Measurements from ENCODE around the gene DCAF6. TPM values are rescaled to one million over a fixed set of nuclear protein-coding genes. Genes with fewer than 3 reads are reported as not detected.

Gene DCAF6
- total RNA-seq, 2 experiments from 2014 or later: 26.4 to 27.1 TPM

DNA sequence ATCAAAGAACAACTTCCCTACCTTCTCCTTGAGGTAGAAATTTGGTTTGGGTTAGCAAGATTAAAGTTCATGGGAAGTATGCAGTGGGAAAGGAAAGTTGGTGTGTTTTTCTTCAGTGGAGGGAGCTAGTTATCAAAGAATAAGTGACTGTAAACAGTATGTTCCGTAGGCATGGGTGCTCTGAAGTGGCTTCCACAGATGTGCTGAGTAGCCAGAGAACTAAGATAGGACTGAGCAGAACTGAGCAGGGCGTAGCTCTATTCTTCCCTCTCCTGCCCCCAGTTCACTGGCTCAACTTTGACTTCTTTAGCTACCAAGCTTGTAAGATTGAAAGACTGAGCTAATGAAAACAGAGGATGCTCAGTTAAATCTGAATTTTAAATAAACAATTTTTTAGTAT, 26.0 kb upstream of the DCAF6 start:
- Mint-ChIP-seq H3K27me3 (peaks cover 7% of the 10 kb centered on the region), H3K4me1 (no peaks in the 10 kb centered on the region), H3K27ac (no peak overlapping the region), H3K9me3 (peaks cover 14% of the 10 kb centered on the region), H3K4me3 (no peak overlapping the region), H3K36me3 (ENCODE audit: low read depth) (peaks cover 5% of the 10 kb centered on the region)
- no peak for DNase-seq
- CTCF ChIA-PET: interaction anchor here (0.8 kb wide), 1 partner anchor 172 kb away, joined by 3 read pairs; no protein-coding TSS in a partner anchor
- POLR2A ChIA-PET: no interaction called here

DNA sequence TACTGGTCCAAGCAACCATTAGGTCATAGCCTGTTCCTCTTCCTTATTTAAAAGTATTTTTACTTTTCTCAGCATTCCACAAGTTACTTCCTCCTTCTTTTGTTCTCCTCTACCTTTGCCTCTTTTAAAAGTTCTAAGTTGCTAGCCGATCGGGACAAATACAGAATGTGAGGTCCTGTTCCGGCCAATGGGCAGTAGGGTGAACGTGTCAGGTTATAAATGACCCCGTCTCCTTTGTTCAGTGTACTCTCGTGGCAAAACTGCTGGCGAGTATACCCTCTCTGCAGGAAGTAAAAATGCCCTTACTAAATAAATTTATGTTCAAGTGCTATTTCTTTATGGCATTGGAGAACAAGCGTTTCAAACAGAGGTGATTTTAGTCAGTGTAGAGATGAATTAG, 25.1 kb upstream of the DCAF6 start:
- peaks cover 14% of the 10 kb centered on the region for H3K9me3 Mint-ChIP-seq
- no peak overlapping the region for H3K4me3 Mint-ChIP-seq
- H3K4me1 Mint-ChIP-seq: no peaks in the 10 kb centered on the region
- no peak overlapping the region for H3K27ac Mint-ChIP-seq
- peaks cover 7% of the 10 kb centered on the region for H3K27me3 Mint-ChIP-seq
- peaks cover 5% of the 10 kb centered on the region for H3K36me3 Mint-ChIP-seq (ENCODE audit: low read depth)
- ChIA-PET CTCF (no interaction called here), POLR2A (no interaction called here)
- DNase-seq: no peak

DNA sequence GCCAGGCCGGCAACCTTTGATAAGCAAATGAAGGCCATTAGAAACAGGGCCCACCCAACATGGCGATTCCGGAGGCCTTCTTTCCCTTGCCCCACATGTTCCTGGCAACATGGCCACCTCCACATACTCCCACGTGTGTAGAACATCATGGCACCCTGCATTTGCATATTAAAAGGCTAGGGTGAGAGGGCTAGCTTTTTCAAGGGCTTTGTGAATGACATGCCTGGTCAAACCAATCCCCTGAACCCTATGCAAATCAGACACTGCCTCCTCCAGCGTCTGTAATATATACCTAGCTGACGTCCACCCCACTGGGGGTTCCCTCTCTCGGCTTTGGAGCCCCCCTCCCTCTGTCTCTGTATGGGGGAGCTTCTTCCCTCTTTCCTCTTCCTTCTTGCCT, 24.2 kb upstream of the DCAF6 start:
- no peak for DNase-seq
- H3K4me3 Mint-ChIP-seq: no peak overlapping the region
- CTCF ChIA-PET: no interaction called here
- peaks cover 12% of the 10 kb centered on the region for H3K36me3 Mint-ChIP-seq (ENCODE audit: low read depth)
- no peak overlapping the region for H3K27ac Mint-ChIP-seq
- peaks cover 7% of the 10 kb centered on the region for H3K27me3 Mint-ChIP-seq
- peaks cover 14% of the 10 kb centered on the region for H3K9me3 Mint-ChIP-seq
- POLR2A ChIA-PET: no interaction called here
- no peaks in the 10 kb centered on the region for H3K4me1 Mint-ChIP-seq

DNA sequence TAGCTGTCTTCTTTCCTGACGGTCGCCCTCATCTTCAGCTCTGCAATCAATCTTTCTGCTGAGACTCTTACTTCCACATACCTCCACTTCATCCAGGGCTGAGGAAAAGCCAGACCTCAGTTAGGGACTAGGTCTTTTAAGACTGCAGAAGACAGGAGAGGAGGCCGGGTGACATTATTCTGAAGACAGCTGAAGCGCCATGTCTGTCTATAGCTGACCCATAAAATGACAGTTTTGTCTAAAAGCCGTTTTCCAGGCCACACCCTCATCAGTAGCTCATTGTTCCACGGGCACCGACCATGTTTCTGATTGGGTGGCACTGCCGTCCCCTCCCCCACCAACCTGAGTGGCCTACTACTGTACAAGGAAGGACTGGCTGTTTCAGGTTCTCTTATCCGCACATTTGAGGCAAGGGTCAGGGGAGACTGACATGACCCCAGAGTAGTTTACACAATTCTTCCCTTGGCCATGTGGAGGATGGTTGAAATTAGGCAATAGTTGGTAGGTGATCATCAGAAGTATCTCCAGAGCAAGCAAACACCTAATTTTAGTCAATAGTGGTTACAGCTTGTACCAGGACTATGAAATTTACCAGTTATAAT, 22.5 kb upstream of the DCAF6 start, which contains the start of gene ADCY10:
Gene ADCY10 (minus strand): TSS at position 240 of the 602 bp plus-strand sequence. CDS start 8,994 bp downstream, outside the sequence.
- Mint-ChIP-seq H3K4me3 (no peak within 1 kb of the TSS), H3K27me3 (peaks cover 7% of the 10 kb centered on the region), H3K36me3 (ENCODE audit: low read depth) (peaks cover 18% of the 10 kb centered on the region), H3K9me3 (peaks cover 14% of the 10 kb centered on the region), H3K27ac (no peak within 1 kb of the TSS), H3K4me1 (no peaks in the 10 kb centered on the region)
- ChIA-PET POLR2A (interaction anchor here (2.9 kb wide), 1 partner anchor 22 kb away, joined by 11 read pairs; the partner anchor contains the start of gene DCAF6), CTCF (interaction anchor here (1.2 kb wide), 1 partner anchor 169 kb away, joined by 3 read pairs; no protein-coding TSS in a partner anchor)
- no peak for DNase-seq

DNA sequence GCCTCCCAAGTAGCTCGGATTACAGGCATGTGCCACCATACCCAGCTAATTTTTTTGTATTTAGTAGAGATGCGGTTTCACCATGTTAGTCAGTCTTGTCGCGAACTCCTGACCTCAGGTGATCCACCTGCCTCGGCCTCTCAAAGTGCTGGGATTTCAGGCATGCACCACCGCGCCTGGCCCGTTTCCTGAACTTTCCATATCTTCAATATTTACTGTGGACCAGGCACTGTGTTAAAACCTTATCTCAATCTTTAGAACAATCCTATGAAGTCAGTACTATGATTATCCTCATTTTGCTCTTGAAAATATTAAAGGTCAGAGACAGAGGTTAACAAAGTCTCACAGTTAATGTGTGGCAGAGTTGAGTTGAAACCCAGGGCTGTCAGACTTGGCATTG, 20.9 kb upstream of the DCAF6 start:
- Mint-ChIP-seq H3K9me3 (peaks cover 4% of the 10 kb centered on the region), H3K4me3 (no peak overlapping the region), H3K4me1 (no peaks in the 10 kb centered on the region), H3K27me3 (no peaks in the 10 kb centered on the region), H3K36me3 (ENCODE audit: low read depth) (peaks cover 13% of the 10 kb centered on the region), H3K27ac (no peak overlapping the region)
- no peak for DNase-seq
- ChIA-PET CTCF (no interaction called here), POLR2A (interaction anchor here (2.9 kb wide), 1 partner anchor 20 kb away, joined by 11 read pairs; the partner anchor contains the start of gene DCAF6)

DNA sequence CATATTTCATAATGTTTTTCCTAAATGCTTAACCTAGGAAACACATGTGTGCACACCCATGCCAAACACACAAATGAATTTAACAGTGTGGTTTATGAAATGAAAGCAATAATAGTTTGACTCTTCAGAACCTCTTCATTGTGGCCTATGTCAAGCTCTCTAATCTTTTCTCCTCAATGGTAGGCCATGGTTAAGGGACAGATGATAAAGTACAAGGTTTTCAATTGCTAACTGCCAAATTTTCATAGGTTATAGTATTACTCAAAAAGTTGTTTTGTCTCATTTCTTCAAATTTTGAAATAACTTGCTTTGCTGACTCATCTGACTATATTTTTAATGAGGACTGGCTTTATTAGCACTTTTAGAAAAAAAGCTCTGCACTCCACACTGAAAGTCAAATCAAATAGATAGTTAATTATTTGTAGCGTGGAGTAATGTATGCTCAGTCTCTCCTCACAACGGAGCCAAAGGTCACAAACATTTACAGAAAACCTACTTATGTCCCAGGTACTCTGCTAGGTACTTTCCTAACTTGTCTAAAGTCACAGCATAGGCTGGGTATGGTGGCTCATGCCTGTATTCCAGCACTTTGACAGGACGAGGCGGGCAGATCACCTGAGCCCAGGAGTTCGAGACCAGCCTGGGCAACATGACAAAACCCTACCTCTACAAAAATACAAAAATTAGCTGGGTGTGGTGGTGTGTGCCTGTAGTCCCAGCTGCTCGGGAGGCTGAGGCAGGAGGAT, 19.5 kb upstream of the DCAF6 start:
- Mint-ChIP-seq H3K4me3 (no peak overlapping the region), H3K27ac (no peak overlapping the region), H3K36me3 (ENCODE audit: low read depth) (peaks cover 13% of the 10 kb centered on the region), H3K9me3 (no peaks in the 10 kb centered on the region), H3K27me3 (no peaks in the 10 kb centered on the region), H3K4me1 (no peaks in the 10 kb centered on the region)
- ChIA-PET POLR2A (interaction anchor here (1.4 kb wide), 1 partner anchor 19 kb away, joined by 8 read pairs; the partner anchor contains the start of gene DCAF6), CTCF (no interaction called here)
- DNase-seq: no peak

DNA sequence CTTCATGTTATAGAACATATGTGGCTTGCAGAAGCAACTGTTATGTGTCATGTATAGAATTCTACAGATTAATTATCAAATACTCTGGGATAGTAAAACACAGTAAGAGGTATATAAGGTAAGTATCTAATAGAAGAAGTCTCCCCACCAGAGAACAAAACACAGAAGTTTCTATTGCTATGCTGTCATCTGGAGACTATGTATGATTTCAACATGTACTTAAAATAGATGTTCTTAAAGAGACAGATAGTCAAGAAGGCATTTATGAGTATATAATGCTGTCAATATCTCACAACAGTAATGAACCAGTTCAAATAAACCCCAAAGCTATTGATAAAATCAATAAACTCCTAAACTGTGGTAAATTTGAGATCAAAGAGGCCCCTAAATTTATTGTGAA, 14.5 kb upstream of the DCAF6 start:
- H3K27ac Mint-ChIP-seq: no peak overlapping the region
- DNase-seq: no peak
- ChIA-PET POLR2A (interaction anchor here (1.9 kb wide), 1 partner anchor 14 kb away, joined by 9 read pairs; no protein-coding TSS in a partner anchor), CTCF (interaction anchor here (1.1 kb wide), 1 partner anchor 160 kb away, joined by 4 read pairs; no protein-coding TSS in a partner anchor)
- no peaks in the 10 kb centered on the region for H3K4me1 Mint-ChIP-seq
- no peaks in the 10 kb centered on the region for H3K9me3 Mint-ChIP-seq
- peaks cover 15% of the 10 kb centered on the region for H3K36me3 Mint-ChIP-seq (ENCODE audit: low read depth)
- no peak overlapping the region for H3K4me3 Mint-ChIP-seq
- H3K27me3 Mint-ChIP-seq: no peaks in the 10 kb centered on the region

GRCh38 chr1:167922611-167923074, 13.8 kb upstream of the DCAF6 start:
- H3K27me3 Mint-ChIP-seq: no peaks in the 10 kb centered on the region
- no peak overlapping the region for H3K4me3 Mint-ChIP-seq
- ChIA-PET CTCF (interaction anchor here (1.1 kb wide), 1 partner anchor 160 kb away, joined by 4 read pairs; no protein-coding TSS in a partner anchor), POLR2A (no interaction called here)
- H3K9me3 Mint-ChIP-seq: no peaks in the 10 kb centered on the region
- H3K4me1 Mint-ChIP-seq: no peaks in the 10 kb centered on the region
- peaks cover 10% of the 10 kb centered on the region for H3K36me3 Mint-ChIP-seq (ENCODE audit: low read depth)
- DNase-seq: no peak
- H3K27ac Mint-ChIP-seq: no peak overlapping the region

- no peak for DNase-seq
- Mint-ChIP-seq H3K9me3 (no peaks in the 10 kb centered on the region), H3K4me1 (no peaks in the 10 kb centered on the region), H3K27me3 (no peaks in the 10 kb centered on the region), H3K27ac (no peak overlapping the region), H3K36me3 (ENCODE audit: low read depth) (peaks cover 7% of the 10 kb centered on the region), H3K4me3 (no peak overlapping the region)
- ChIA-PET POLR2A (interaction anchor here (0.6 to 1.5 kb wide), 3 partner anchors 10 to 14 kb away, joined by 3 to 6 read pairs (median 4); partner anchors contain the start of gene MPC2), CTCF (no interaction called here)
Measured at GRCh38 chr1:167923324-167924056, 13.0 kb upstream of the DCAF6 start.

GRCh38 chr1:167924102-167924501, 12.4 kb upstream of the DCAF6 start:
- H3K36me3 Mint-ChIP-seq (ENCODE audit: low read depth): peaks cover 7% of the 10 kb centered on the region
- CTCF ChIA-PET: no interaction called here
- POLR2A ChIA-PET: interaction anchor here (1.2 to 1.5 kb wide), 2 partner anchors 10 to 12 kb away, joined by 4 to 6 read pairs; no protein-coding TSS in a partner anchor
- DNase-seq: no peak
- H3K4me1 Mint-ChIP-seq: no peaks in the 10 kb centered on the region
- H3K4me3 Mint-ChIP-seq: no peak overlapping the region
- H3K9me3 Mint-ChIP-seq: no peaks in the 10 kb centered on the region
- no peak overlapping the region for H3K27ac Mint-ChIP-seq
- no peaks in the 10 kb centered on the region for H3K27me3 Mint-ChIP-seq

DNA sequence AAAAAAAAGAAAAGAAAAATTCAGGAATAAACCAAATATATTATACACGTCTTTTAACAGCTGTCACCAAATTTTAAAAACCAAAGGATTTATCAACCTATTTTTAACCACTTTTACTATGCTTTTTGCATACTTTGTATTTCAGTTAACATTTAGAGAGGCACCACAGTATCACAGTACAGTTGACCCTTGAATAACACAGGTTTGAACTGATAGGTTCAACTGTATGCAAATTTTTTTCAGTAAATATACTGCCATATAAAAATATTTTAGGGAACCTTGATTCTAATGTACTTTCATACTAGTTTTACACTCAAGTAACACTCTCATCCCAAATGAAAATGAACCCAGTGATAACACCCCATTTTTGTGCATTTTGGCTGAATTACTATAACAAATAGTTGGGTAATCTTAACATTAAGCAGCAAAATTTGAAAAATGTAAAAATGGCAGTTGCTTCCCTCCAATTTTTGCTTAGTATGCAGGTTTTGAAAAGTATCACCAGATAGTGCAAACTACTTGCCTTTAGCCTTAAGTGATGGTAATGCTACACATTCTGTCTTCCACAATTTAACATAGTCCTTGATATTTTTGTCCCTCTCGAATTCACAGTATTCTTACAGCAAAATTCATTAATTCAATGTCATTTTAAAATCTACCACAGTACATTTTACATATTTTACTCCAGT, 11.8 kb upstream of the DCAF6 start:
- Mint-ChIP-seq H3K27me3 (no peaks in the 10 kb centered on the region), H3K9me3 (no peaks in the 10 kb centered on the region), H3K4me1 (no peaks in the 10 kb centered on the region), H3K36me3 (ENCODE audit: low read depth) (peaks cover 7% of the 10 kb centered on the region), H3K27ac (no peak overlapping the region), H3K4me3 (no peak overlapping the region)
- ChIA-PET POLR2A (interaction anchor here (1.2 to 1.5 kb wide), 2 partner anchors 9 to 11 kb away, joined by 4 to 6 read pairs; no protein-coding TSS in a partner anchor), CTCF (no interaction called here)
- DNase-seq: no peak

- H3K4me3 Mint-ChIP-seq: no peak overlapping the region
- ChIA-PET POLR2A (interaction anchor here (0.6 to 2.2 kb wide), 2 partner anchors 10 to 295 kb away, joined by 3 to 18 read pairs; partner anchors contain the start of genes DCAF6 and MPC2), CTCF (no interaction called here)
- H3K4me1 Mint-ChIP-seq: no peaks in the 10 kb centered on the region
- no peaks in the 10 kb centered on the region for H3K9me3 Mint-ChIP-seq
- peaks cover 7% of the 10 kb centered on the region for H3K36me3 Mint-ChIP-seq (ENCODE audit: low read depth)
- no peak overlapping the region for H3K27ac Mint-ChIP-seq
- no peaks in the 10 kb centered on the region for H3K27me3 Mint-ChIP-seq
- no peak for DNase-seq
Measured at GRCh38 chr1:167926486-167926997, 9.9 kb upstream of the DCAF6 start.

Measured in activated CD4-positive, alpha-beta memory T cell treated with anti-CD3 and anti-CD28 coated beads, Interleukin-2, amount 10 ng/mL, durations not matched to agents 7 days and 5 days (primary cell).